ENCODE results near the gene GLIS1. TPM values are rescaled to one million over a fixed set of nuclear protein-coding genes. Genes with fewer than 3 reads are reported as not detected.

The GLIS1 gene
- total RNA-seq, 1 experiment from 2014 or later = 0.24 TPM

DNA sequence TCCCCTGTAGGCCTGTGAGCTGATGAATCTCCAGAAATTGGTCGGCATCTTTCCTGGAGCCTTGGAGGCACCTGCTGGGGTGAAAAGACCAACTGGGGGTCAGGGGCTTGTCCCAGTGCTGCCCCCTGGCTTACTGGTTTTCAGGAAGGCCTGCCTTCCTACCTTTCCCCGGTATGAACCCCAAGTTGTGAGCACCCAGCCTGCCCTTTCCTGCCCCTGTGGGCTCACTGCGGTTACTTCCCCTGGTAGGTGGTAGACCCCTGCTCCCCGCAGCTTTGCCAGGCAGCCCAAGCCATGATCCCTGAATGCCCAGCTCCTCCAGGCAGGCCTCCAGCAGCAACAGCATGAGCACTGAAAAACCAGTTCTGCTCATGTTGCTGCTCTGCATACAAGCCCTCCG lies 269.6 kb downstream of the GLIS1 start:
- no peak overlapping the region for H3K27ac Mint-ChIP-seq
- peaks cover 16% of the 10 kb centered on the region for H3K4me1 Mint-ChIP-seq
- H3K36me3 Mint-ChIP-seq = no peaks in the 10 kb centered on the region
- ChIA-PET CTCF (interaction anchor here (0.8 to 2.7 kb wide), 12 partner anchors 14 to 246 kb away, joined by 3 to 11 read pairs (median 4); no protein-coding TSS in a partner anchor), POLR2A (no interaction called here)
- H3K9me3 Mint-ChIP-seq = no peaks in the 10 kb centered on the region
- 0 out of 2 replicates have a peak, but pooled peaks have one; percentile 19 for TF ChIP-seq NR1H2 (CRISPR knock-in tag; IDR thresholded peaks at IDR 0.05)
- no peak for TF ChIP-seq FOXP4 (CRISPR knock-in tag; IDR thresholded peaks at IDR 0.05)
- H3K4me3 Mint-ChIP-seq = no peak overlapping the region
- DNase-seq (ENCODE audit: low spot score) (no peak), ATAC-seq (no peak)
- H3K27me3 Mint-ChIP-seq (ENCODE audit: low read depth) = peaks cover 25% of the 10 kb centered on the region

DNA sequence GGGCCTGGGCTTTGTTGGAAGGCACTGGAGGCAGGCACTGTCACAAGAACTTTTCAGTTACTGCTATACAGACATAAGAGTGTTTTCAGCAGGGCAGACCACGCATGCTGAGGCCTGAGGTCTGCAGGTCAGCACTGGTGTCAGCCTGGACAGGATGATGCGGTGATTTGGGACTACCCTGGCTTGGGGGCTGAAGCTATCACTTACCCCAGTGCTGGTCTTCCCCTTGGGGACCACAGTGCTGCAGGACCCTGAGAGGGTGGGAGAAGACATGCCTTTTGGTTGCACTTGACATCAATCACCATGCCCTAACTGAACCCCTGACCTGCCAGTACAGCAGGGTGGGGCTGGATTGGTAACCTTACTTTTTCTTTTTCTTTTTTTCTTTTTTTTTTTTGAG lies 270.6 kb downstream of the GLIS1 start:
- ChIA-PET POLR2A (no interaction called here), CTCF (interaction anchor here (1.1 to 2.7 kb wide), 3 partner anchors 15 to 38 kb away, joined by 3 to 11 read pairs (median 5); no protein-coding TSS in a partner anchor)
- peaks cover 16% of the 10 kb centered on the region for H3K4me1 Mint-ChIP-seq
- TF ChIP-seq ELF4 (CRISPR knock-in tag; IDR thresholded peaks at IDR 0.05; ENCODE audit: low read depth) = no peak
- no peak for TF ChIP-seq ZNF219 (CRISPR knock-in tag; IDR thresholded peaks at IDR 0.05; ENCODE audit: borderline replicate concordance)
- TF ChIP-seq OVOL2 (CRISPR knock-in tag; IDR thresholded peaks at IDR 0.05; ENCODE audit: borderline replicate concordance) = no peak
- no peak for TF ChIP-seq PREB (CRISPR knock-in tag; IDR thresholded peaks at IDR 0.05; ENCODE audit: borderline replicate concordance)
- TF ChIP-seq CBFB (CRISPR knock-in tag; IDR thresholded peaks at IDR 0.05; ENCODE audit: low read depth) = no peak
- TF ChIP-seq PRRX2 (CRISPR knock-in tag; IDR thresholded peaks at IDR 0.05) = no peak
- TF ChIP-seq HMGA2 (CRISPR knock-in tag; IDR thresholded peaks at IDR 0.05) = no peak
- TF ChIP-seq GTF2I (CRISPR knock-in tag; conservative IDR thresholded peaks at IDR 0.05) = no peak
- TF ChIP-seq USF1 (CRISPR knock-in tag; IDR thresholded peaks at IDR 0.05) = no peak
- TF ChIP-seq SMAD4 (CRISPR knock-in tag; IDR thresholded peaks at IDR 0.05) = no peak
- no peak for TF ChIP-seq ZNF317 (CRISPR knock-in tag; IDR thresholded peaks at IDR 0.05; ENCODE audit: borderline replicate concordance, low read depth)
- TF ChIP-seq E2F1 (CRISPR knock-in tag; IDR thresholded peaks at IDR 0.05) = no peak
- ATAC-seq (no peak), DNase-seq (ENCODE audit: low spot score) (no peak)
- H3K4me3 Mint-ChIP-seq = no peak overlapping the region
- no peaks in the 10 kb centered on the region for H3K36me3 Mint-ChIP-seq
- no peaks in the 10 kb centered on the region for H3K9me3 Mint-ChIP-seq
- H3K27me3 Mint-ChIP-seq (ENCODE audit: low read depth) = peaks cover 26% of the 10 kb centered on the region
- no peak overlapping the region for H3K27ac Mint-ChIP-seq

- ATAC-seq (no peak), DNase-seq (ENCODE audit: low spot score) (no peak)
- POLR2A ChIA-PET = interaction anchor here (0.6 kb wide), 1 partner anchor 131 kb away, joined by 3 read pairs; no protein-coding TSS in a partner anchor
- Mint-ChIP-seq H3K27me3 (ENCODE audit: low read depth) (peaks cover 30% of the 10 kb centered on the region), H3K9me3 (no peaks in the 10 kb centered on the region), H3K36me3 (no peaks in the 10 kb centered on the region), H3K4me3 (no peak overlapping the region), H3K27ac (no peak overlapping the region), H3K4me1 (peaks cover 21% of the 10 kb centered on the region)
- CTCF ChIA-PET = interaction anchor here (0.8 kb wide), 1 partner anchor 23 kb away, joined by 3 read pairs; no protein-coding TSS in a partner anchor
- no peak for TF ChIP-seq ZNF416 (CRISPR knock-in tag; IDR thresholded peaks at IDR 0.05)
- TF ChIP-seq IRF2 (CRISPR knock-in tag; IDR thresholded peaks at IDR 0.05; ENCODE audit: borderline replicate concordance, low read depth) = no peak
- TF ChIP-seq FOXJ3 (CRISPR knock-in tag; IDR thresholded peaks at IDR 0.05; ENCODE audit: borderline replicate concordance) = no peak
- TF ChIP-seq NFATC4 (CRISPR knock-in tag; IDR thresholded peaks at IDR 0.05) = no peak
- TF ChIP-seq, protein P1, sequence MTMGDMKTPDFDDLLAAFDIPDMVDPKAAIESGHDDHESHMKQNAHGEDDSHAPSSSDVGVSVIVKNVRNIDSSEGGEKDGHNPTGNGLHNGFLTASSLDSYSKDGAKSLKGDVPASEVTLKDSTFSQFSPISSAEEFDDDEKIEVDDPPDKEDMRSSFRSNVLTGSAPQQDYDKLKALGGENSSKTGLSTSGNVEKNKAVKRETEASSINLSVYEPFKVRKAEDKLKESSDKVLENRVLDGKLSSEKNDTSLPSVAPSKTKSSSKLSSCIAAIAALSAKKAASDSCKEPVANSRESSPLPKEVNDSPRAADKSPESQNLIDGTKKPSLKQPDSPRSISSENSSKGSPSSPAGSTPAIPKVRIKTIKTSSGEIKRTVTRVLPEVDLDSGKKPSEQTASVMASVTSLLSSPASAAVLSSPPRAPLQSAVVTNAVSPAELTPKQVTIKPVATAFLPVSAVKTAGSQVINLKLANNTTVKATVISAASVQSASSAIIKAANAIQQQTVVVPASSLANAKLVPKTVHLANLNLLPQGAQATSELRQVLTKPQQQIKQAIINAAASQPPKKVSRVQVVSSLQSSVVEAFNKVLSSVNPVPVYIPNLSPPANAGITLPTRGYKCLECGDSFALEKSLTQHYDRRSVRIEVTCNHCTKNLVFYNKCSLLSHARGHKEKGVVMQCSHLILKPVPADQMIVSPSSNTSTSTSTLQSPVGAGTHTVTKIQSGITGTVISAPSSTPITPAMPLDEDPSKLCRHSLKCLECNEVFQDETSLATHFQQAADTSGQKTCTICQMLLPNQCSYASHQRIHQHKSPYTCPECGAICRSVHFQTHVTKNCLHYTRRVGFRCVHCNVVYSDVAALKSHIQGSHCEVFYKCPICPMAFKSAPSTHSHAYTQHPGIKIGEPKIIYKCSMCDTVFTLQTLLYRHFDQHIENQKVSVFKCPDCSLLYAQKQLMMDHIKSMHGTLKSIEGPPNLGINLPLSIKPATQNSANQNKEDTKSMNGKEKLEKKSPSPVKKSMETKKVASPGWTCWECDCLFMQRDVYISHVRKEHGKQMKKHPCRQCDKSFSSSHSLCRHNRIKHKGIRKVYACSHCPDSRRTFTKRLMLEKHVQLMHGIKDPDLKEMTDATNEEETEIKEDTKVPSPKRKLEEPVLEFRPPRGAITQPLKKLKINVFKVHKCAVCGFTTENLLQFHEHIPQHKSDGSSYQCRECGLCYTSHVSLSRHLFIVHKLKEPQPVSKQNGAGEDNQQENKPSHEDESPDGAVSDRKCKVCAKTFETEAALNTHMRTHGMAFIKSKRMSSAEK (CRISPR knock-in tag; IDR thresholded peaks at IDR 0.05; ENCODE audit: borderline replicate concordance) = no peak
- TF ChIP-seq, protein P2, sequence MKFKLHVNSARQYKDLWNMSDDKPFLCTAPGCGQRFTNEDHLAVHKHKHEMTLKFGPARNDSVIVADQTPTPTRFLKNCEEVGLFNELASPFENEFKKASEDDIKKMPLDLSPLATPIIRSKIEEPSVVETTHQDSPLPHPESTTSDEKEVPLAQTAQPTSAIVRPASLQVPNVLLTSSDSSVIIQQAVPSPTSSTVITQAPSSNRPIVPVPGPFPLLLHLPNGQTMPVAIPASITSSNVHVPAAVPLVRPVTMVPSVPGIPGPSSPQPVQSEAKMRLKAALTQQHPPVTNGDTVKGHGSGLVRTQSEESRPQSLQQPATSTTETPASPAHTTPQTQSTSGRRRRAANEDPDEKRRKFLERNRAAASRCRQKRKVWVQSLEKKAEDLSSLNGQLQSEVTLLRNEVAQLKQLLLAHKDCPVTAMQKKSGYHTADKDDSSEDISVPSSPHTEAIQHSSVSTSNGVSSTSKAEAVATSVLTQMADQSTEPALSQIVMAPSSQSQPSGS (CRISPR knock-in tag; IDR thresholded peaks at IDR 0.05; ENCODE audit: borderline replicate concordance, low read depth) = no peak
- no peak for TF ChIP-seq JUN (CRISPR knock-in tag; IDR thresholded peaks at IDR 0.05)
- no peak for TF ChIP-seq ZNF671 (CRISPR knock-in tag; IDR thresholded peaks at IDR 0.05)
These were observed 271.6 kb downstream of the GLIS1 start for GRCh38 chr1:53467391-53467790.
